ENCODE results near the gene FRAS1. TPM values are rescaled to one million over a fixed set of nuclear protein-coding genes. Genes with fewer than 3 reads are reported as not detected.
"Not testable (repeated sequence)": the region's sequence is repeated elsewhere in the genome, so short reads cannot be mapped to it uniquely, and the experiment has no call there.

The FRAS1 gene
- total RNA-seq, 8 experiments from 2014 or later = 0.59 to 28.6 (median 5.4) TPM

- H3K4me1 ChIP-seq (replicated peaks in 1 of 2); H3K4me3 ChIP-seq; in situ Hi-C loops (cut with MboI; ENCODE audit: low pct_unique_long_range_greater_than_20kb in 2 of 9, low sequenced_read_pairs in 9 of 9, unreplicated experiment in 9 of 9); ATAC-seq (replicated peaks in 6 of 8); H3K27ac ChIP-seq: not testable (repeated sequence)
- WGBS, 10 experiments = no CpG with 5 or more reads among the region's 28 CpGs
These were observed 490.8 kb downstream of the FRAS1 start for GRCh38 chr4:78547899-78548298.

GRCh38 chr4:78548889-78549288 lies 491.8 kb downstream of the FRAS1 start:
- H3K27ac ChIP-seq; ATAC-seq (replicated peaks in 6 of 8); H3K4me1 ChIP-seq (replicated peaks in 1 of 2); in situ Hi-C loops (cut with MboI; ENCODE audit: low pct_unique_long_range_greater_than_20kb in 2 of 9, low sequenced_read_pairs in 9 of 9, unreplicated experiment in 9 of 9); H3K4me3 ChIP-seq: not testable (repeated sequence)
- 72 to 100% (median 100%) methylated on average over 1 to 2 of the region's 4 CpGs; no CpG with 5 or more reads in 2 of the 10 experiments for WGBS, 10 experiments

GRCh38 chr4:78551420-78552351 lies 494.6 kb downstream of the FRAS1 start, which contains the start of gene ANXA3:
ANXA3 (plus strand) TSS chr4:78551770; CDS start chr4:78554474, 2,704 bp downstream.
- H3K4me3 ChIP-seq = peak within 1 kb of the TSS; percentile 30 to 43 (median 40)
- 0 to 60% (median 30%) methylated on average over 1 to 13 of the region's 65 CpGs; no CpG with 5 or more reads in 1 of the 10 experiments for WGBS, 10 experiments
- ATAC-seq (replicated peaks in 6 of 8) = peak; percentile 70 to 88 (median 80)
- H3K4me1 ChIP-seq (replicated peaks in 1 of 2) = no peaks in the 10 kb centered on the region
- H3K27ac ChIP-seq = no peak within 1 kb of the TSS
- in situ Hi-C loops (cut with MboI; ENCODE audit: low pct_unique_long_range_greater_than_20kb in 2 of 9, low sequenced_read_pairs in 9 of 9, unreplicated experiment in 9 of 9) = no loop called here

- Histone ChIP-seq H3K4me1 (replicated peaks in 1 of 2) (no peaks in the 10 kb centered on the region), H3K27ac (no peak overlapping the region), H3K4me3 (peak overlapping the region in 1 of 5 donors; percentile 39)
- in situ Hi-C loops (cut with MboI; ENCODE audit: low pct_unique_long_range_greater_than_20kb in 2 of 9, low sequenced_read_pairs in 9 of 9, unreplicated experiment in 9 of 9) = no loop called here
- peak in 2 of 8 experiments; percentile 3 to 10 for ATAC-seq (replicated peaks in 6 of 8)
- WGBS, 10 experiments = 20 to 80% (median 54%) methylated on average over 1 to 10 of the region's 10 CpGs; no CpG with 5 or more reads in 1 of the 10 experiments
These were observed 495.4 kb downstream of the FRAS1 start for GRCh38 chr4:78552389-78553042.

- WGBS, 10 experiments = 71 to 100% (median 96%) methylated on average over 1 to 3 of the region's 3 CpGs; no CpG with 5 or more reads in 3 of the 10 experiments
- ATAC-seq (replicated peaks in 6 of 8) = no peak
- H3K4me1 ChIP-seq (replicated peaks in 1 of 2) = no peaks in the 10 kb centered on the region
- no peak overlapping the region for H3K27ac ChIP-seq
- in situ Hi-C loops (cut with MboI; ENCODE audit: low pct_unique_long_range_greater_than_20kb in 2 of 9, low sequenced_read_pairs in 9 of 9, unreplicated experiment in 9 of 9) = no loop called here
- no peak overlapping the region for H3K4me3 ChIP-seq
These were observed 495.9 kb downstream of the FRAS1 start for GRCh38 chr4:78553043-78553396.

- no peak for ATAC-seq (replicated peaks in 6 of 8)
- no peak overlapping the region for H3K27ac ChIP-seq
These were observed 496.5 kb downstream of the FRAS1 start for GRCh38 chr4:78553529-78554060.

GRCh38 chr4:78556665-78557064 lies 499.5 kb downstream of the FRAS1 start:
- in situ Hi-C loops (cut with MboI; ENCODE audit: low pct_unique_long_range_greater_than_20kb in 2 of 9, low sequenced_read_pairs in 9 of 9, unreplicated experiment in 9 of 9) = no loop called here
- Histone ChIP-seq H3K4me3 (no peak overlapping the region), H3K27ac (no peak overlapping the region), H3K4me1 (replicated peaks in 1 of 2) (no peaks in the 10 kb centered on the region)
- peak in 3 of 8 experiments; percentile 44 to 66 (median 48) for ATAC-seq (replicated peaks in 6 of 8)
- WGBS, 10 experiments = 0 to 91% (median 79%) methylated on average over 1 to 4 of the region's 4 CpGs; no CpG with 5 or more reads in 5 of the 10 experiments

More at GRCh38 chr4:78553529-78554060, 496.5 kb downstream of the FRAS1 start:
- Histone ChIP-seq H3K4me1 (replicated peaks in 1 of 2) (no peaks in the 10 kb centered on the region), H3K4me3 (no peak overlapping the region)
- in situ Hi-C loops (cut with MboI; ENCODE audit: low pct_unique_long_range_greater_than_20kb in 2 of 9, low sequenced_read_pairs in 9 of 9, unreplicated experiment in 9 of 9) = no loop called here

- no peaks in the 10 kb centered on the region for H3K4me1 ChIP-seq (replicated peaks in 1 of 2)
- in situ Hi-C loops (cut with MboI; ENCODE audit: low pct_unique_long_range_greater_than_20kb in 2 of 9, low sequenced_read_pairs in 9 of 9, unreplicated experiment in 9 of 9) = no loop called here
- WGBS, 10 experiments = 11 to 100% (median 78%) methylated on average over 1 to 2 of the region's 2 CpGs
- H3K4me3 ChIP-seq = no peak overlapping the region
- ATAC-seq (replicated peaks in 6 of 8) = peak in 2 of 8 experiments; percentile 29 to 44
- no peak overlapping the region for H3K27ac ChIP-seq
These were observed 500.7 kb downstream of the FRAS1 start for GRCh38 chr4:78557841-78558240.

- Histone ChIP-seq H3K27ac (no peak overlapping the region), H3K4me3 (no peak overlapping the region), H3K4me1 (replicated peaks in 1 of 2) (no peaks in the 10 kb centered on the region)
- no peak for ATAC-seq (replicated peaks in 6 of 8)
- 0 to 100% (median 58%) methylated on average over 1 of the region's 1 CpG; no CpG with 5 or more reads in 2 of the 10 experiments for WGBS, 10 experiments
- in situ Hi-C loops (cut with MboI; ENCODE audit: low pct_unique_long_range_greater_than_20kb in 2 of 9, low sequenced_read_pairs in 9 of 9, unreplicated experiment in 9 of 9) = no loop called here
These were observed 501.3 kb downstream of the FRAS1 start for GRCh38 chr4:78558410-78558809.

- peak in 2 of 8 experiments; percentile 7 to 19 for ATAC-seq (replicated peaks in 6 of 8)
- Histone ChIP-seq H3K4me3 (no peak overlapping the region), H3K27ac (no peak overlapping the region), H3K4me1 (replicated peaks in 1 of 2) (no peaks in the 10 kb centered on the region)
- in situ Hi-C loops (cut with MboI; ENCODE audit: low pct_unique_long_range_greater_than_20kb in 2 of 9, low sequenced_read_pairs in 9 of 9, unreplicated experiment in 9 of 9) = no loop called here
- WGBS, 10 experiments = 83 to 100% (median 100%) methylated on average over 1 to 2 of the region's 2 CpGs; no CpG with 5 or more reads in 4 of the 10 experiments
These were observed 503.3 kb downstream of the FRAS1 start for GRCh38 chr4:78560296-78560963.

GRCh38 chr4:78561677-78562076 lies 504.6 kb downstream of the FRAS1 start:
- Histone ChIP-seq H3K4me3 (no peak overlapping the region), H3K27ac (no peak overlapping the region), H3K4me1 (replicated peaks in 1 of 2) (peaks cover 0 to 3% of the 10 kb centered on the region in 2 donors)
- ATAC-seq (replicated peaks in 6 of 8) = no peak
- in situ Hi-C loops (cut with MboI; ENCODE audit: low pct_unique_long_range_greater_than_20kb in 2 of 9, low sequenced_read_pairs in 9 of 9, unreplicated experiment in 9 of 9) = no loop called here

GRCh38 chr4:78562687-78563086 lies 505.6 kb downstream of the FRAS1 start:
- WGBS, 10 experiments = 46 to 84% (median 66%) methylated on average over 2 to 4 of the region's 4 CpGs; no CpG with 5 or more reads in 1 of the 10 experiments
- Histone ChIP-seq H3K4me1 (replicated peaks in 1 of 2) (peaks cover 0 to 3% of the 10 kb centered on the region in 2 donors), H3K27ac (no peak overlapping the region), H3K4me3 (no peak overlapping the region)
- in situ Hi-C loops (cut with MboI; ENCODE audit: low pct_unique_long_range_greater_than_20kb in 2 of 9, low sequenced_read_pairs in 9 of 9, unreplicated experiment in 9 of 9) = no loop called here
- no peak for ATAC-seq (replicated peaks in 6 of 8)
